HCT116 (cell line): ENCODE measurements around the gene NEUROD1. TPM values are rescaled to one million over a fixed set of nuclear protein-coding genes. Genes with fewer than 3 reads are reported as not detected.

Experiments
- ATAC-seq: fragments of 200-7000 bp; cut with Tn5 transposase; 2 replicates; pipeline ENCODE4 v1.9.1; 2020; ENCODE audit warnings: mild to moderate bottlenecking, moderate library complexity
- BruUV-seq: library from RNA; stranded (reverse); fragments of 400-500 nt; replicated peaks from 2 replicates; lab custom pipeline; 2021; lab: Mats Ljungman, UMichigan
- CTCF ChIA-PET: fragments of 300-600 bp; sonication (Branson Sonifier 250); formaldehyde crosslinking; loops from one replicate; lab custom pipeline; 2021; ENCODE audit warnings: antibody characterized with exemption; lab: Charles Lee
- POLR2A ChIA-PET: fragments of 300-600, 350-600 bp; sonication (Branson Sonifier 250); formaldehyde crosslinking; loops from one replicate; lab custom pipeline; 2021; ENCODE audit warnings: antibody characterized with exemption; lab: Charles Lee
- RAD21 ChIA-PET, 2 experiments: fragments of 300-600 bp; sonication (Branson Sonifier 250); formaldehyde crosslinking; loops; one replicate each; lab custom pipeline; 2023; ENCODE audit warnings: low total read pairs in 2 of 2; ENCODE audit not compliant: uncharacterized antibody in 2 of 2, unreplicated experiment in 2 of 2, low non-redundant PET in 1 of 2; lab: Charles Lee
- DNase-seq: peaks from one replicate; pipeline ENCODE4 v3.0.0-alpha.2; 2010; ENCODE audit warnings: low read depth, low spot score
- H2AFZ ChIP-seq: fragments of 200-600 bp; shearing (Covaris generic), sonication (generic); 2 replicates; pipeline ENCODE4 v1.6.1; 2017; ENCODE audit warnings: low read depth, mixed run types, mixed read lengths, antibody characterized with exemption, low read length; ENCODE audit not compliant: poor library complexity, severe bottlenecking
- H3K27ac ChIP-seq: 2 replicates; pipeline ENCODE4 v1.5.1; 2012; ENCODE audit warnings: low read depth, low read length
- H3K27me3 ChIP-seq: fragments of 200-600 bp; sonication (generic); 2 replicates; pipeline ENCODE4 v1.6.1; 2016; ENCODE audit warnings: mixed run types, low read length, mixed read lengths; ENCODE audit not compliant: insufficient read depth
- H3K36me3 ChIP-seq, 2 experiments: fragments of 200-500 bp in 1 of 2; fragments of 200-600 bp in 1 of 2; sonication (Bioruptor generic) in 1 of 2; sonication (generic) in 1 of 2; 2 replicates each; pipeline versions ENCODE4 v1.5.1 to v1.6.1; 2014 to 2016; ENCODE audit warnings: low read length in 2 of 2, inconsistent platforms in 1 of 2, mixed read lengths in 1 of 2, mixed run types in 1 of 2; ENCODE audit not compliant: insufficient read depth in 2 of 2, control insufficient read depth in 1 of 2
- H3K4me1 ChIP-seq, 2 experiments: fragments of 200-600 bp in 1 of 2; sonication (generic) in 1 of 2; 2 replicates each; pipeline versions ENCODE4 v1.5.1 to v1.6.1; 2012 to 2017; ENCODE audit warnings: low read length in 2 of 2, inconsistent platforms in 1 of 2, mild to moderate bottlenecking in 1 of 2, mixed read lengths in 1 of 2, mixed run types in 1 of 2, moderate library complexity in 1 of 2; ENCODE audit not compliant: insufficient read depth in 2 of 2, control insufficient read depth in 1 of 2
- H3K4me2 ChIP-seq: fragments of 200-600 bp; sonication (generic); 2 replicates; pipeline ENCODE4 v1.6.1; 2017; ENCODE audit warnings: mixed run types, low read length, mixed read lengths
- H3K4me3 ChIP-seq, 2 experiments: fragments of 200-600 bp in 1 of 2; sonication (generic) in 1 of 2; replicated peaks in 1 of 2; 2 replicates each; pipeline ENCODE4 v1.5.1; 2011 to 2016; ENCODE audit warnings: low read length in 2 of 2, control low read depth in 1 of 2, low read depth in 1 of 2, mild to moderate bottlenecking in 1 of 2, mixed read lengths in 1 of 2, mixed run types in 1 of 2
- H3K79me2 ChIP-seq: fragments of 200-600 bp; sonication (generic); 2 replicates; pipeline ENCODE4 v1.6.1; 2017; ENCODE audit warnings: mild to moderate bottlenecking, mixed run types, low read length, moderate library complexity, mixed read lengths; ENCODE audit not compliant: insufficient read depth
- H3K9ac ChIP-seq: fragments of 200-600 bp; sonication (generic); 2 replicates; pipeline ENCODE4 v1.6.1; 2016; ENCODE audit warnings: low read length, mixed read lengths
- H3K9me2 ChIP-seq: fragments of 200-600 bp; sonication (generic), shearing (Covaris generic); 2 replicates; pipeline ENCODE4 v1.6.1; 2017; ENCODE audit warnings: mixed run types, mild to moderate bottlenecking, moderate library complexity; ENCODE audit not compliant: insufficient read depth
- H3K9me3 ChIP-seq, 2 experiments: fragments of 200-500 bp in 1 of 2; fragments of 200-600 bp in 1 of 2; sonication (Bioruptor generic) in 1 of 2; sonication (generic) in 1 of 2; 2 replicates each; pipeline ENCODE4 v1.6.1; 2014 to 2017; ENCODE audit warnings: low read length in 2 of 2, mixed read lengths in 2 of 2, inconsistent platforms in 1 of 2, low read depth in 1 of 2, mild to moderate bottlenecking in 1 of 2, mixed run types in 1 of 2, moderate library complexity in 1 of 2; ENCODE audit not compliant: control insufficient read depth in 1 of 2, insufficient read depth in 1 of 2
- H4K20me1 ChIP-seq: fragments of 200-600 bp; sonication (generic), shearing (Covaris generic); 2 replicates; pipeline ENCODE4 v1.6.1; 2017; ENCODE audit warnings: mixed run types, mild to moderate bottlenecking, moderate library complexity; ENCODE audit not compliant: insufficient read depth
- ATF3 ChIP-seq: IDR thresholded peaks from 2 replicates; pipeline ENCODE4 v1.6.1; 2012
- CBX3 ChIP-seq: IDR thresholded peaks from 2 replicates; pipeline ENCODE4 v1.6.1; 2012; ENCODE audit warnings: low read depth
- CEBPB ChIP-seq: IDR thresholded peaks from 2 replicates; pipeline ENCODE4 v1.6.1; 2012; ENCODE audit warnings: low read depth
- EGR1 ChIP-seq: IDR thresholded peaks from 2 replicates; pipeline ENCODE4 v1.6.1; 2012; ENCODE audit warnings: low read depth
- ELF1 ChIP-seq: IDR thresholded peaks from 2 replicates; pipeline ENCODE4 v1.6.1; 2012; ENCODE audit warnings: low read depth, borderline replicate concordance
- EZH2 ChIP-seq: fragments of 200-600 bp; sonication (generic); IDR thresholded peaks from 2 replicates; pipeline ENCODE4 v1.6.1; 2017; ENCODE audit warnings: antibody characterized with exemption, mixed run types
- EZH2phosphoT487 ChIP-seq: fragments of 200-600 bp; IDR thresholded peaks from 2 replicates; pipeline ENCODE4 v1.6.1; 2018; ENCODE audit warnings: antibody characterized with exemption, borderline replicate concordance
- POLR2A ChIP-seq: IDR thresholded peaks from 2 replicates; pipeline ENCODE4 v1.7.0; 2011; ENCODE audit warnings: borderline replicate concordance; ENCODE audit not compliant: insufficient read depth, insufficient read length; ENCODE audit errors: extremely low read depth
- POLR2AphosphoS5 ChIP-seq: IDR thresholded peaks from 2 replicates; pipeline ENCODE4 v1.6.1; 2011; ENCODE audit warnings: mild to moderate bottlenecking, low read depth, low read length, moderate library complexity
- SIN3A ChIP-seq: IDR thresholded peaks from 2 replicates; pipeline ENCODE4 v1.6.1; 2012; ENCODE audit warnings: low read depth
- SRF ChIP-seq: IDR thresholded peaks from 2 replicates; pipeline ENCODE4 v1.6.1; 2012; ENCODE audit warnings: low read depth
- TCF7L2 ChIP-seq: IDR thresholded peaks from 2 replicates; pipeline ENCODE4 v1.7.0; 2011; ENCODE audit warnings: borderline replicate concordance, inconsistent platforms; ENCODE audit not compliant: insufficient read depth, insufficient read length; ENCODE audit errors: extremely low read depth
- YY1 ChIP-seq: IDR thresholded peaks from 2 replicates; pipeline ENCODE4 v1.6.1; 2011; ENCODE audit warnings: low read length, low read depth, moderate library complexity, mild to moderate bottlenecking; ENCODE audit not compliant: insufficient replicate concordance; ENCODE audit errors: extremely low read depth
- ZBTB33 ChIP-seq: IDR thresholded peaks from 2 replicates; pipeline ENCODE4 v1.6.1; 2011; ENCODE audit warnings: mild to moderate bottlenecking, low read length, moderate library complexity; ENCODE audit not compliant: insufficient replicate concordance; ENCODE audit errors: extremely low read depth
- ZNF274 ChIP-seq: fragments of 200-500 bp; sonication (Bioruptor generic); IDR thresholded peaks from 2 replicates; pipeline ENCODE4 v1.6.1; 2014; ENCODE audit warnings: mild to moderate bottlenecking, low read depth, low read length, inconsistent platforms
- intact Hi-C: fragments of 100-400 bp; cut with micrococcal nuclease; formaldehyde crosslinking; loops from 2 replicates; pipeline ENCODE4 v1.10.0; 2022
- total RNA-seq: library from RNA; stranded (reverse); gene quantifications from one replicate; pipeline ENCODE4 v1.2.1, GENCODE V29; 2021; ENCODE audit not compliant: unreplicated experiment

Gene NEUROD1
- total RNA-seq, 1 experiment from 2014 or later, result not detected

- ChIA-PET CTCF (no interaction called here), RAD21 (no interaction called here), POLR2A (no interaction called here)
- Histone ChIP-seq H2AFZ (no peak overlapping the region), H3K4me3 (no peak overlapping the region), H3K9me3 (no peaks in the 10 kb centered on the region), H3K79me2 (no peaks in the 10 kb centered on the region), H3K4me1 (no peaks in the 10 kb centered on the region), H3K9ac (no peak overlapping the region), H3K27me3 (no peaks in the 10 kb centered on the region), H3K9me2 (no peaks in the 10 kb centered on the region), H3K27ac (no peak overlapping the region), H3K4me2 (no peak overlapping the region), H3K36me3 (no peaks in the 10 kb centered on the region), H4K20me1 (no peaks in the 10 kb centered on the region)
- no peak for TF ChIP-seq CBX3
- TF ChIP-seq YY1, result no peak
- no peak for TF ChIP-seq EGR1
- no peak for TF ChIP-seq POLR2AphosphoS5
- no peak for TF ChIP-seq CEBPB
- no peak for TF ChIP-seq POLR2A
- no peak for TF ChIP-seq SRF
- intact Hi-C loops, result no loop called here
- DNase-seq (no peak), ATAC-seq (no peak)
- BruUV-seq, result no TSS peak
Observed at GRCh38 chr2:181632733-181633401, 47.5 kb downstream of the NEUROD1 start.

- Histone ChIP-seq H4K20me1 (no peaks in the 10 kb centered on the region), H3K9me3 (no peaks in the 10 kb centered on the region), H3K9me2 (no peaks in the 10 kb centered on the region), H3K36me3 (no peaks in the 10 kb centered on the region), H3K4me3 (no peak overlapping the region), H3K4me1 (no peaks in the 10 kb centered on the region), H3K9ac (no peak overlapping the region), H3K27ac (no peak overlapping the region), H3K27me3 (no peaks in the 10 kb centered on the region), H3K4me2 (no peak overlapping the region), H2AFZ (no peak overlapping the region), H3K79me2 (no peaks in the 10 kb centered on the region)
- CTCF ChIA-PET, result no interaction called here
- no peak for DNase-seq
- BruUV-seq, result no TSS peak
- intact Hi-C loops, result no loop called here
- RAD21 ChIA-PET, result no interaction called here
- ATAC-seq, result no peak
- POLR2A ChIA-PET, result no interaction called here
- TF ChIP-seq YY1 (no peak), CBX3 (no peak), SIN3A (no peak), ZBTB33 (no peak), ELF1 (no peak), EZH2phosphoT487 (no peak), EGR1 (no peak), EZH2 (no peak), ZNF274 (no peak), POLR2AphosphoS5 (no peak), ATF3 (no peak), SRF (no peak), TCF7L2 (no peak)
Observed at GRCh38 chr2:181628590-181629585, 51.4 kb downstream of the NEUROD1 start.
